IgD-negative memory B cell (primary cell): ENCODE results near the gene PARD3B. TPM values are rescaled to one million over a fixed set of nuclear protein-coding genes. Genes with fewer than 3 reads are reported as not detected.

Experiments
- H3K27ac Mint-ChIP-seq, 3 donors: one replicate each; pipeline ENCODE4 v1.8.0; 2020 to 2022; ENCODE audit warnings: mild to moderate bottlenecking in 3 of 3, mixed read lengths in 3 of 3, moderate library complexity in 1 of 3
- H3K27me3 Mint-ChIP-seq: one replicate; pipeline ENCODE4 v1.8.0; 2021; ENCODE audit warnings: mixed read lengths
- H3K36me3 Mint-ChIP-seq: one replicate; pipeline ENCODE4 v1.8.0; 2020; ENCODE audit warnings: mild to moderate bottlenecking, mixed read lengths
- H3K4me1 Mint-ChIP-seq, 3 donors: one replicate each; pipeline ENCODE4 v1.8.0; 2020 to 2022; ENCODE audit warnings: mixed read lengths in 3 of 3, mild to moderate bottlenecking in 1 of 3
- H3K4me3 Mint-ChIP-seq, 4 donors: one replicate each; pipeline ENCODE4 v1.8.0; 2020 to 2022; ENCODE audit warnings: mild to moderate bottlenecking in 4 of 4, mixed read lengths in 4 of 4, moderate library complexity in 3 of 4
- H3K9me3 Mint-ChIP-seq, 3 donors: one replicate each; pipeline ENCODE4 v1.8.0; 2020 to 2021; ENCODE audit warnings: mixed read lengths in 3 of 3, mild to moderate bottlenecking in 1 of 3
- polyA plus RNA-seq: library from polyadenylated mRNA; unstranded; fragments of 300-500 nt; fragmentation: Illumina TruSeq; gene quantifications from one replicate; pipeline ENCODE4 v1.2.3, GENCODE V29; 2021

The PARD3B gene
- polyA plus RNA-seq, 1 donor from 2014 or later = 0.04 TPM

- Mint-ChIP-seq H3K4me1 (no peaks in the 10 kb centered on the region), H3K27ac (no peak overlapping the region)
Observed at GRCh38 chr2:205311201-205311600, 765.9 kb downstream of the PARD3B start.

GRCh38 chr2:205321231-205321630 lies 776.0 kb downstream of the PARD3B start:
- H3K4me1 Mint-ChIP-seq = peaks cover 3 to 12% (median 6%) of the 10 kb centered on the region in 3 donors
- no peaks in the 10 kb centered on the region for H3K9me3 Mint-ChIP-seq
- H3K27me3 Mint-ChIP-seq = peaks cover 2% of the 10 kb centered on the region
- H3K4me3 Mint-ChIP-seq = no peak overlapping the region
- no peak overlapping the region for H3K27ac Mint-ChIP-seq
- no peaks in the 10 kb centered on the region for H3K36me3 Mint-ChIP-seq

More at GRCh38 chr2:205311201-205311600, 765.9 kb downstream of the PARD3B start:
- Mint-ChIP-seq H3K4me3 (no peak overlapping the region), H3K9me3 (peaks cover 0 to 2% (median 2%) of the 10 kb centered on the region in 3 donors), H3K27me3 (no peaks in the 10 kb centered on the region), H3K36me3 (no peaks in the 10 kb centered on the region)

- Mint-ChIP-seq H3K9me3 (no peaks in the 10 kb centered on the region), H3K27ac (no peak overlapping the region), H3K27me3 (peaks cover 2% of the 10 kb centered on the region), H3K4me1 (peaks cover 3 to 12% (median 6%) of the 10 kb centered on the region in 3 donors), H3K4me3 (no peak overlapping the region), H3K36me3 (no peaks in the 10 kb centered on the region)
Observed at GRCh38 chr2:205323929-205324328, 778.7 kb downstream of the PARD3B start.

- Mint-ChIP-seq H3K4me3 (no peak overlapping the region), H3K9me3 (no peaks in the 10 kb centered on the region), H3K4me1 (peaks cover 3 to 12% (median 6%) of the 10 kb centered on the region in 3 donors), H3K27me3 (peaks cover 2% of the 10 kb centered on the region), H3K36me3 (no peaks in the 10 kb centered on the region), H3K27ac (no peak overlapping the region)
Observed at GRCh38 chr2:205324355-205324754, 779.1 kb downstream of the PARD3B start.

- H3K36me3 Mint-ChIP-seq = no peaks in the 10 kb centered on the region
- H3K27ac Mint-ChIP-seq = no peak overlapping the region
- peaks cover 0 to 7% (median 2%) of the 10 kb centered on the region in 3 donors for H3K9me3 Mint-ChIP-seq
- no peaks in the 10 kb centered on the region for H3K4me1 Mint-ChIP-seq
- H3K4me3 Mint-ChIP-seq = no peak overlapping the region
- H3K27me3 Mint-ChIP-seq = peaks cover 10% of the 10 kb centered on the region
Observed at GRCh38 chr2:205333351-205333750, 788.1 kb downstream of the PARD3B start.

GRCh38 chr2:205337274-205337673 lies 792.0 kb downstream of the PARD3B start:
- H3K27me3 Mint-ChIP-seq = peaks cover under 1% of the 10 kb centered on the region

GRCh38 chr2:205338156-205338555 lies 792.9 kb downstream of the PARD3B start:
- Mint-ChIP-seq H3K4me1 (no peaks in the 10 kb centered on the region), H3K27ac (no peak overlapping the region), H3K4me3 (no peak overlapping the region), H3K9me3 (peaks cover 2 to 7% (median 2%) of the 10 kb centered on the region in 3 donors), H3K36me3 (no peaks in the 10 kb centered on the region), H3K27me3 (no peaks in the 10 kb centered on the region)

More at GRCh38 chr2:205337274-205337673, 792.0 kb downstream of the PARD3B start:
- H3K9me3 Mint-ChIP-seq = peaks cover 0 to 7% (median 2%) of the 10 kb centered on the region in 3 donors
- no peaks in the 10 kb centered on the region for H3K36me3 Mint-ChIP-seq
- H3K4me3 Mint-ChIP-seq = no peak overlapping the region
- no peaks in the 10 kb centered on the region for H3K4me1 Mint-ChIP-seq
- no peak overlapping the region for H3K27ac Mint-ChIP-seq

- Mint-ChIP-seq H3K27me3 (no peaks in the 10 kb centered on the region), H3K27ac (peak overlapping the region in 1 of 3 donors; percentile 15)
Observed at GRCh38 chr2:205343103-205343502, 797.8 kb downstream of the PARD3B start.

GRCh38 chr2:205346649-205347048 lies 801.4 kb downstream of the PARD3B start:
- peaks cover 0 to 2% (median 0%) of the 10 kb centered on the region in 3 donors for H3K9me3 Mint-ChIP-seq
- peaks cover 0 to 7% (median 5%) of the 10 kb centered on the region in 3 donors for H3K4me1 Mint-ChIP-seq
- no peaks in the 10 kb centered on the region for H3K27me3 Mint-ChIP-seq
- H3K4me3 Mint-ChIP-seq = no peak overlapping the region
- peak overlapping the region in 1 of 3 donors; percentile 71 for H3K27ac Mint-ChIP-seq
- no peaks in the 10 kb centered on the region for H3K36me3 Mint-ChIP-seq

More at GRCh38 chr2:205343103-205343502, 797.8 kb downstream of the PARD3B start:
- Mint-ChIP-seq H3K36me3 (no peaks in the 10 kb centered on the region), H3K9me3 (peaks cover 0 to 2% (median 0%) of the 10 kb centered on the region in 3 donors), H3K4me3 (no peak overlapping the region), H3K4me1 (peaks cover 0 to under 1% (median 0%) of the 10 kb centered on the region in 3 donors)

GRCh38 chr2:205347899-205348298 lies 802.6 kb downstream of the PARD3B start:
- no peak overlapping the region for H3K27ac Mint-ChIP-seq
- peaks cover 0 to 6% (median 0%) of the 10 kb centered on the region in 3 donors for H3K9me3 Mint-ChIP-seq
- no peaks in the 10 kb centered on the region for H3K36me3 Mint-ChIP-seq
- H3K27me3 Mint-ChIP-seq = no peaks in the 10 kb centered on the region
- H3K4me3 Mint-ChIP-seq = no peak overlapping the region
- H3K4me1 Mint-ChIP-seq = peaks cover 0 to 7% (median 5%) of the 10 kb centered on the region in 3 donors

- H3K27me3 Mint-ChIP-seq = no peaks in the 10 kb centered on the region
- H3K9me3 Mint-ChIP-seq = peaks cover 0 to 6% (median 0%) of the 10 kb centered on the region in 3 donors
- no peaks in the 10 kb centered on the region for H3K36me3 Mint-ChIP-seq
- H3K4me1 Mint-ChIP-seq = peaks cover 0 to 7% (median 5%) of the 10 kb centered on the region in 3 donors
- H3K4me3 Mint-ChIP-seq = no peak overlapping the region
- no peak overlapping the region for H3K27ac Mint-ChIP-seq
Observed at GRCh38 chr2:205352094-205352493, 806.8 kb downstream of the PARD3B start.

- H3K4me3 Mint-ChIP-seq = no peak overlapping the region
- H3K27me3 Mint-ChIP-seq = no peaks in the 10 kb centered on the region
- peaks cover 2% of the 10 kb centered on the region for H3K36me3 Mint-ChIP-seq
- H3K4me1 Mint-ChIP-seq = peaks cover 0 to 7% (median 5%) of the 10 kb centered on the region in 3 donors
- H3K9me3 Mint-ChIP-seq = peaks cover 0 to 6% (median 0%) of the 10 kb centered on the region in 3 donors
- H3K27ac Mint-ChIP-seq = no peak overlapping the region
Observed at GRCh38 chr2:205352593-205352992, 807.3 kb downstream of the PARD3B start.

GRCh38 chr2:205357732-205358131 lies 812.5 kb downstream of the PARD3B start:
- no peak overlapping the region for H3K4me3 Mint-ChIP-seq
- H3K9me3 Mint-ChIP-seq = peaks cover 0 to 3% (median 1%) of the 10 kb centered on the region in 3 donors
- H3K36me3 Mint-ChIP-seq = peaks cover 2% of the 10 kb centered on the region
- peaks cover 3% of the 10 kb centered on the region for H3K27me3 Mint-ChIP-seq
- H3K27ac Mint-ChIP-seq = no peak overlapping the region
- H3K4me1 Mint-ChIP-seq = no peaks in the 10 kb centered on the region

GRCh38 chr2:205358351-205358815 lies 813.1 kb downstream of the PARD3B start:
- peaks cover 3% of the 10 kb centered on the region for H3K27me3 Mint-ChIP-seq
- H3K36me3 Mint-ChIP-seq = peaks cover 2% of the 10 kb centered on the region
- H3K4me3 Mint-ChIP-seq = no peak overlapping the region
- H3K4me1 Mint-ChIP-seq = no peaks in the 10 kb centered on the region
- no peak overlapping the region for H3K27ac Mint-ChIP-seq
- H3K9me3 Mint-ChIP-seq = peaks cover 0 to 5% (median 1%) of the 10 kb centered on the region in 3 donors

- no peaks in the 10 kb centered on the region for H3K4me1 Mint-ChIP-seq
- H3K27me3 Mint-ChIP-seq = peaks cover 3% of the 10 kb centered on the region
- peaks cover 7% of the 10 kb centered on the region for H3K36me3 Mint-ChIP-seq
- no peak overlapping the region for H3K4me3 Mint-ChIP-seq
- H3K9me3 Mint-ChIP-seq = peaks cover 0 to 3% (median 1%) of the 10 kb centered on the region in 3 donors
- no peak overlapping the region for H3K27ac Mint-ChIP-seq
Observed at GRCh38 chr2:205361272-205361671, 816.0 kb downstream of the PARD3B start.

GRCh38 chr2:205361970-205362369 lies 816.7 kb downstream of the PARD3B start:
- H3K9me3 Mint-ChIP-seq = peaks cover 0 to 3% (median 1%) of the 10 kb centered on the region in 3 donors
- H3K4me3 Mint-ChIP-seq = no peak overlapping the region
- peaks cover 3% of the 10 kb centered on the region for H3K27me3 Mint-ChIP-seq
- no peaks in the 10 kb centered on the region for H3K4me1 Mint-ChIP-seq
- no peak overlapping the region for H3K27ac Mint-ChIP-seq
- H3K36me3 Mint-ChIP-seq = peaks cover 7% of the 10 kb centered on the region
